CD4-positive, CD25-positive, alpha-beta regulatory T cell (primary cell): ENCODE measurements around the gene ZNF277. TPM values are rescaled to one million over a fixed set of nuclear protein-coding genes. Genes with fewer than 3 reads are reported as not detected.

Experiments used
- ATAC-seq, 2 donors: fragments of 150-1000 bp; cut with Tn5 transposase; one replicate each; pipeline ENCODE4 v1.10.0; 2021; ENCODE audit warnings: low read depth in 2 of 2, moderate number of reproducible peaks in 2 of 2, moderate library complexity in 1 of 2
- DNase-seq, 3 donors: peaks; one replicate each; pipeline versions ENCODE4 v3.0.0 to v3.0.0-alpha.2; 2012 to 2022; ENCODE audit warnings: mixed read lengths in 1 of 3
- H3K27ac ChIP-seq: one replicate; pipeline ENCODE4 v1.7.0; 2013; ENCODE audit warnings: mild to moderate bottlenecking, low read length; ENCODE audit not compliant: insufficient read depth, poor library complexity, severe bottlenecking
- H3K27me3 ChIP-seq: one replicate; pipeline ENCODE4 v1.7.0; 2013; ENCODE audit warnings: low read length; ENCODE audit not compliant: control insufficient read depth, insufficient read depth
- H3K36me3 ChIP-seq: one replicate; pipeline ENCODE4 v1.7.0; 2013; ENCODE audit warnings: mild to moderate bottlenecking, low read length, moderate library complexity; ENCODE audit not compliant: control insufficient read depth, insufficient read depth
- H3K4me1 ChIP-seq: 2 replicates; pipeline ENCODE4 v1.7.0; 2013; ENCODE audit warnings: mild to moderate bottlenecking, low read length; ENCODE audit not compliant: insufficient read depth, control insufficient read depth, poor library complexity, severe bottlenecking
- H3K4me3 ChIP-seq: one replicate; pipeline ENCODE4 v1.7.0; 2013; ENCODE audit warnings: low read depth, mild to moderate bottlenecking, low read length, moderate library complexity
- H3K9me3 ChIP-seq, 2 experiments: 1 replicate in 1 of 2; 2 replicates in 1 of 2; pipeline ENCODE4 v1.7.0; 2013; ENCODE audit warnings: low read length in 2 of 2, mild to moderate bottlenecking in 1 of 2, moderate library complexity in 1 of 2; ENCODE audit not compliant: control insufficient read depth in 2 of 2
- H3K27ac Mint-ChIP-seq, 3 donors: one replicate each; pipeline ENCODE4 v1.8.0; 2020 to 2022; ENCODE audit warnings: mild to moderate bottlenecking in 3 of 3, mixed read lengths in 3 of 3, moderate library complexity in 2 of 3
- H3K27me3 Mint-ChIP-seq: one replicate; pipeline ENCODE4 v1.8.0; 2022; ENCODE audit warnings: mild to moderate bottlenecking, mixed read lengths
- H3K36me3 Mint-ChIP-seq: one replicate; pipeline ENCODE4 v1.8.0; 2020; ENCODE audit warnings: mixed read lengths
- H3K4me1 Mint-ChIP-seq, 4 donors: one replicate each; pipeline ENCODE4 v1.8.0; 2020 to 2022; ENCODE audit warnings: mixed read lengths in 4 of 4, mild to moderate bottlenecking in 1 of 4
- H3K4me3 Mint-ChIP-seq, 4 donors: one replicate each; pipeline ENCODE4 v1.8.0; 2020 to 2022; ENCODE audit warnings: mild to moderate bottlenecking in 4 of 4, mixed read lengths in 4 of 4, moderate library complexity in 3 of 4
- H3K9me3 Mint-ChIP-seq, 7 donors: one replicate each; pipeline ENCODE4 v1.8.0; 2020 to 2022; ENCODE audit warnings: mixed read lengths in 7 of 7, mild to moderate bottlenecking in 3 of 7, moderate library complexity in 2 of 7
- polyA plus RNA-seq, 4 donors: library from polyadenylated mRNA; unstranded; fragments of 300-500 nt; fragmentation: Illumina TruSeq; gene quantifications; one replicate each; pipeline ENCODE4 v1.2.3, GENCODE V29; 2021
- total RNA-seq: library from RNA; stranded (reverse); gene quantifications from one replicate; pipeline ENCODE4 v1.2.3, GENCODE V29; 2022

Gene ZNF277
- total and polyA plus RNA-seq, 5 donors from 2014 or later = 24.7 to 29.0 (median 26.8) TPM

DNA sequence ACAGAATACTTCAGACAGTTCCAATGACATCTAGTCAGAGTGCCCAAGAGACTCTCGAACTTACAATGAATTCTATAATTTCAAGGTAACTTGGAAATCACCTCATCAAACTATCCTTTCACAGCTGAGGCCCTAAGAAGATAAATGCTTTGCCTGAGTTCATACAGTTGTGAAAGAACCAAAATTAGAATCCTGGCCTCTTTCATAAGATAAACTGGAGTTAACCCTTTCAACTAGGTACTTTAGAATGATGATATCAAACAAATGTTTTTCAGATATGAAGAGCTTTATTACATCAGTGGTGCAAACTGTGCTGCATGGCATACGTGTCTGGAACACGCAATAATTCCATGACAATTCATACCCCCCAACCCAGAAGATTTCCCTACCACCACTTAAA, 18.2 kb upstream of the ZNF277 start:
- ATAC-seq (no peak), DNase-seq (no peak)
- H3K36me3 Mint-ChIP-seq = no peaks in the 10 kb centered on the region
- H3K4me1 Mint-ChIP-seq = no peaks in the 10 kb centered on the region
- H3K27me3 Mint-ChIP-seq = peaks cover 16% of the 10 kb centered on the region
- Histone ChIP-seq H3K9me3 (no peaks in the 10 kb centered on the region), H3K36me3 (no peaks in the 10 kb centered on the region), H3K27ac (no peak overlapping the region), H3K4me3 (no peak overlapping the region), H3K27me3 (peaks cover 9% of the 10 kb centered on the region), H3K4me1 (no peaks in the 10 kb centered on the region)
- peaks cover 0 to 4% (median 0%) of the 10 kb centered on the region in 7 donors for H3K9me3 Mint-ChIP-seq
- H3K4me3 Mint-ChIP-seq = no peak overlapping the region
- no peak overlapping the region for H3K27ac Mint-ChIP-seq

DNA sequence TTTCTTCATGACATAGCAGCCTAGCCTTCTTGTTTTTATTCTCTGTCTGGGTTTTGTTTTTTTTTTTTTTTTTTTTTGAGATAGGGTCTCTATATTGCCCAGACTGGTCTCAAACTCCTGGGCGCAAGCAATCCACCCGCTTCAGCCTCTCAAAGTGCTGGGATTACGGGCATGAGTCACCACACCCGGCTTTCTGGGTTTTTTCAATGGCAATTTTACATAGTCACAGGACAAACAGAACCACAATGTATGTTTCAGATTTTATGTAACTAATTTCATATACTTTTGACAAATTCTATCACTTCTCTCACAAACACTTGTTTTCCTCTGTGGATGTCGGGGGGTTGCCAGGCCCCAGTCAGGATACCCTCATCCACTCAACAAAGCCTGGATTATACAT, 16.8 kb upstream of the ZNF277 start:
- no peaks in the 10 kb centered on the region for H3K9me3 ChIP-seq
- Mint-ChIP-seq H3K9me3 (peaks cover 0 to 4% (median 0%) of the 10 kb centered on the region in 7 donors), H3K36me3 (no peaks in the 10 kb centered on the region), H3K27ac (no peak overlapping the region), H3K4me3 (no peak overlapping the region), H3K4me1 (no peaks in the 10 kb centered on the region), H3K27me3 (peaks cover 23% of the 10 kb centered on the region)
- peaks cover 9% of the 10 kb centered on the region for H3K27me3 ChIP-seq
- no peak for ATAC-seq
- H3K4me1 ChIP-seq = no peaks in the 10 kb centered on the region
- H3K4me3 ChIP-seq = no peak overlapping the region
- H3K36me3 ChIP-seq = no peaks in the 10 kb centered on the region
- no peak overlapping the region for H3K27ac ChIP-seq
- DNase-seq = no peak

DNA sequence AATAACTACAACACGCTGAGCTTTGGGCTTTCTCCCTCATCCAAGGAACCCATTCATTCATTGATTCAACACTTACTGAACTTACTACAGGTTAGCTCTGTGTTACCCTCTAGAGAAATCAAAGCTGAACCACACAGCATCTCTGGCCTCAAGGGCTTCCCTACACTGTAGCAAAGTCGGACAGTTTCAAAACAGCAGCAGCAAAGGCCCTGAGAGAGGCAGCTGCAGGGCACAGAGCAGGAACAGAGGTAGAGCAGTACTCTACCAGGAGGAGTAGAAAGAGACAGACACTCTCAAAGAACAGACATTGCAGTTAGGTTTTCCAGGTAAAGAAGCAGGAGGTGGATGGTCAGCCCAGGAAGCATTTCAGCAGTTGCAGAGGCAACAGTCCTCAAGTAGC, 16.4 kb upstream of the ZNF277 start:
- no peak for DNase-seq
- H3K9me3 Mint-ChIP-seq = peaks cover 0 to 4% (median 0%) of the 10 kb centered on the region in 7 donors
- no peak overlapping the region for H3K27ac ChIP-seq
- no peaks in the 10 kb centered on the region for H3K36me3 ChIP-seq
- no peak overlapping the region for H3K4me3 Mint-ChIP-seq
- no peak overlapping the region for H3K4me3 ChIP-seq
- H3K9me3 ChIP-seq = no peaks in the 10 kb centered on the region
- H3K36me3 Mint-ChIP-seq = no peaks in the 10 kb centered on the region
- no peaks in the 10 kb centered on the region for H3K4me1 Mint-ChIP-seq
- no peak overlapping the region for H3K27ac Mint-ChIP-seq
- no peaks in the 10 kb centered on the region for H3K4me1 ChIP-seq
- peaks cover 9% of the 10 kb centered on the region for H3K27me3 ChIP-seq
- peaks cover 25% of the 10 kb centered on the region for H3K27me3 Mint-ChIP-seq
- ATAC-seq = no peak

DNA sequence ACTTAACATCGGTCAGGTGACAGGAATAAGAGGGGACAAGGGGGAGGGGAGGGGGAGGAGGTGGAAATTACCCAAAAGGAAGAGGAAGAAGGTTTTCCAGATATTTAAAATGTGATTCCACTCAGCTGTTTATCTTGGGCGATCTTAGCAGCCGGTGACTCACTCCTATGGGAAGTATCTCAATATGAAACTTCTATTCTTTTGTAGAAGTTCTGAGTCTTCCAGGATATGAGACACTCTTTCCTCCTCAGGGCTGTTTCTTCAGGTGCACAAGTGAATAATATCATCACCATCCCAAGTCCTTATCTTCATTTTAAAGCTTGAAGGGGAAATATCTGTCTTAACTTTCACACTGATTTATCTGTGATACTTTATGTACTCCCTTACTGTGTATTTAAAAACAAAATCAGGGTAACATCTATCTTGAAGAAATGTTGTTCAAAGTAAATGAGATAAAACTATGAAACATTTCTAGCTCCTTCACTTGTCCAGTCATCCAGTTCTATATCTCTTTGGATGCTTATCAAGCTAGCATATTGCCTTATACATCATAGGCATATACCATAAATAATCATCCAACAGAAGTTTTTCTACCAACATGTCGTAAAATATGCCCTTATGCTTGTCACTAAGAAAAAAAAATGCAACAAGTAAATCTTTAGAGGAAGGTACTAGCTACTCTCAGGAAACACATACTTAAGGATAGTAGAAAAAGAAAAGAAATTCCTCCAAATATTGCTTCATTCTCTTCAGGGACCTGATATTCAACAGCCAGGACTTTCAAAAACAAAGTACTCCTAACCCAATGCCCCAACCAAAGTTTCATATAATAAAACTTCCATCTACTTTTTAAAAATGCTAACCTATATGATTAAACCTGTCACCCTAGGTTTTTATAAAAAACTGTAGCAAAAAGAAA, 14.0 kb upstream of the ZNF277 start:
- Histone ChIP-seq H3K27me3 (peaks cover 24% of the 10 kb centered on the region), H3K36me3 (no peaks in the 10 kb centered on the region), H3K4me1 (no peaks in the 10 kb centered on the region), H3K9me3 (no peaks in the 10 kb centered on the region), H3K27ac (no peak overlapping the region), H3K4me3 (no peak overlapping the region)
- Mint-ChIP-seq H3K27ac (no peak overlapping the region), H3K36me3 (no peaks in the 10 kb centered on the region), H3K27me3 (peaks cover 40% of the 10 kb centered on the region), H3K9me3 (peaks cover 0 to 3% (median 0%) of the 10 kb centered on the region in 7 donors), H3K4me3 (no peak overlapping the region), H3K4me1 (no peaks in the 10 kb centered on the region)
- ATAC-seq (no peak), DNase-seq (no peak)

DNA sequence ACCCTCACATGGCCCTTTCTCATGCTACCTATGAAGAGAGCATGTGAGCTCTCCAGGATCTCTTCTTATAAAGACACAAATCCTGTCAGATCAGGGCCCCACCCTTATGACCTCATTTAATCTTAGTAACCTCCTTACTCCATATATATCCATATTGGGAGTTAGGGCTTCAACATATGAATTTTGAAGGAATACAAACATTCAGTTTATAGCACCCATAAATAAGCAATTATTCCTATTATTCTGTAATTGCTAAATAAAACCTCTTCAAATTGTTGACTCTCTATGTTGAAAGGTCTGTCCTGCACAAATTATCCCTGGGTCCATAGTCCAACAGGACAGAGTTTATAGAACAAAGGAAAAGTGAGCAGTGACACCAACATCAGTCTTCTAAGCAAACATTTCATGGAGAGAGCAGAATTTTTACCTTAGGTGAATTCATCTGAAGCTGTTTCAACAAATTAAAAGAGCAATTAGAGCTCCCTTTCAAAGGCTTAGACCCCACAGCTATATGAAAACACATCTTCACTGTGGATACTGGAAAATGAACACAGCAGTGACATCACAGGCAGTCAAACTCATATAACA, 12.5 kb upstream of the ZNF277 start:
- Mint-ChIP-seq H3K27ac (no peak overlapping the region), H3K4me3 (peak overlapping the region in 1 of 4 donors; percentile 0), H3K4me1 (no peaks in the 10 kb centered on the region), H3K36me3 (no peaks in the 10 kb centered on the region), H3K27me3 (peaks cover 49% of the 10 kb centered on the region), H3K9me3 (peaks cover 0 to 3% (median 0%) of the 10 kb centered on the region in 7 donors)
- no peak overlapping the region for H3K4me3 ChIP-seq
- ATAC-seq (no peak), DNase-seq (no peak)
- no peaks in the 10 kb centered on the region for H3K9me3 ChIP-seq
- no peaks in the 10 kb centered on the region for H3K4me1 ChIP-seq
- no peak overlapping the region for H3K27ac ChIP-seq
- no peaks in the 10 kb centered on the region for H3K36me3 ChIP-seq
- H3K27me3 ChIP-seq = peaks cover 29% of the 10 kb centered on the region

DNA sequence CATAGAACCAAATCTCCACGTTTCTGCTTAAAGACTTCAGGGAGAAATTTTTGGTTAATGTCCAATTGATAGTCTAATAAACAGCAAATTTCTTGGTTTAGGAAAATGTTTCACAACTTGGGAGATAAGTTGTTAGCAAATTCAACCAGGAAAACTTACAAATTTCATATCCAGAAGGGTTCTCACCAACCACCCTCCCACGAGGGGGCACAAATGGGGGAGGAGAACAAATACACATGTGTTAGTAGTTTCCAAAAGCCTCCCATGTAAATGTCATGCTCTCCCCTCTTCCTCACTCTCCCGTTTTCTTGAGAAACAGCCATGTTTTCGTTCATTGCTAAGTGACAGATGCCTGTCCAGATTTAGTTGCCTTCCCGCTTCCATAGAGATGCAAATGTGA, 10.8 kb upstream of the ZNF277 start:
- no peaks in the 10 kb centered on the region for H3K4me1 Mint-ChIP-seq
- peaks cover 0 to 3% (median 0%) of the 10 kb centered on the region in 7 donors for H3K9me3 Mint-ChIP-seq
- Histone ChIP-seq H3K27me3 (peaks cover 28% of the 10 kb centered on the region), H3K4me1 (no peaks in the 10 kb centered on the region), H3K27ac (no peak overlapping the region), H3K9me3 (no peaks in the 10 kb centered on the region), H3K36me3 (no peaks in the 10 kb centered on the region), H3K4me3 (no peak overlapping the region)
- H3K27me3 Mint-ChIP-seq = peaks cover 60% of the 10 kb centered on the region
- no peak overlapping the region for H3K4me3 Mint-ChIP-seq
- ATAC-seq (no peak), DNase-seq (no peak)
- H3K27ac Mint-ChIP-seq = no peak overlapping the region
- no peaks in the 10 kb centered on the region for H3K36me3 Mint-ChIP-seq

DNA sequence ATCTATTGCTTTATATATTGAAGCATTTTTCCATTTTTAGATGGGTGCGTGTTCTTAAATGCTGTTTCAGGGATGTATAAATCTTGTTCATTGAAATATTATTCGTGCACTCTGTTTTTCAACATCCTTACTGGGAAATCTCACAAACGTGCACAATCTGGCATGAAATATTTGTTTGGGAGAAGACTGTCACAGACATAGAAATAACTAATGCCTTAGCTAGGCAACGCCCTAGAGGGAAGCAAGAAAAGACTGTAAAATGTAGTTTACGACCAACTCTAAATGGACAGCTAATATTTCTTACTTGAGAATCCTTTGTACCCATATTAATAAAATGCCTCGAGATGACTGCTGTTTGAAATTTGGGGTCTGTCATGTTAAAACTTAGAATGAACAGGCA, 9.2 kb upstream of the ZNF277 start:
- Mint-ChIP-seq H3K4me3 (no peak overlapping the region), H3K4me1 (no peaks in the 10 kb centered on the region), H3K9me3 (peaks cover 0 to 3% (median 0%) of the 10 kb centered on the region in 7 donors), H3K27ac (no peak overlapping the region), H3K27me3 (peaks cover 72% of the 10 kb centered on the region), H3K36me3 (no peaks in the 10 kb centered on the region)
- Histone ChIP-seq H3K4me3 (no peak overlapping the region), H3K27ac (no peak overlapping the region), H3K36me3 (no peaks in the 10 kb centered on the region), H3K27me3 (peaks cover 41% of the 10 kb centered on the region), H3K9me3 (peaks cover 0 to 4% of the 10 kb centered on the region in 2 experiments), H3K4me1 (no peaks in the 10 kb centered on the region)
- ATAC-seq (no peak), DNase-seq (no peak)
